ENCODE measurements around the gene PIAS1.

DNA sequence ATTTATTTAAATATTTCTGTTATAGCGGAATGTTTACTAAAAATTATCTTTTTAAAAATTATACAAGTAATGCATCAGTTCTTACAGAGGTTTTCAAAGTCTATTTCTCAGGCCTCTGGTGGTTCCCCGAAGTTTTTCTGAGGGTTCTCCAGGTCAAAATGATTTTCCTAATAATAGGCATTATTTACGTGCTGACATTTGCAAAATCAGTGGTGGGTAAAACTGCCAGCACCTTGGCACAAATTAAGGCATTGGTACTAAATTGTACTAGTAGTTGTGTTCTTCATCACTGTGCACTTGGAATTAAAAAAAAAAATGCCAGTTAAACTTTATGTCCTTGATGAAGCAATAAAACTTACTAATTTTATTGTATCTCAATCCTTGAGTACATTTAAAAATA lies 9.5 kb downstream of the PIAS1 start:
- TF ChIP-seq POLR2A (IDR thresholded peaks at IDR 0.05), result no peak
- no peak for TF ChIP-seq CTCF (IDR thresholded peaks at IDR 0.05)
